GM12878 (cell line): ENCODE data around the gene MDK. TPM values are rescaled to one million over a fixed set of nuclear protein-coding genes. Genes with fewer than 3 reads are reported as not detected.

Experiments
- BCL11A ChIP-seq: IDR thresholded peaks from 2 replicates; pipeline ENCODE4 v1.6.1; 2011; ENCODE audit warnings: low read depth, low read length
- CBX5 ChIP-seq: sonication (generic); IDR thresholded peaks from 2 replicates; pipeline ENCODE4 v1.6.1; 2016; ENCODE audit warnings: low read depth, moderate library complexity, mild to moderate bottlenecking, inconsistent platforms
- IRF4 ChIP-seq: IDR thresholded peaks from 2 replicates; pipeline ENCODE4 v1.6.1; 2011; ENCODE audit warnings: low read depth, low read length
- LARP7 ChIP-seq: fragments of 450-650 bp; IDR thresholded peaks from 2 replicates; pipeline ENCODE4 v1.6.1; 2017; ENCODE audit warnings: mild to moderate bottlenecking
- MTA3 ChIP-seq: IDR thresholded peaks from 2 replicates; pipeline ENCODE4 v1.6.1; 2012; ENCODE audit warnings: low read length, inconsistent platforms, borderline replicate concordance
- MYB ChIP-seq: fragments of 150-350 bp; IDR thresholded peaks from 2 replicates; pipeline ENCODE4 v1.6.1; 2014; ENCODE audit warnings: mild to moderate bottlenecking, low read depth, low read length, borderline replicate concordance
- polyA plus RNA-seq, 11 experiments: library from polyadenylated mRNA; depleted of rRNA in 4 of 11; unstranded in 6 of 11; stranded (reverse) in 5 of 11; fragments of >200 nt; fragmentation: Nextera tagmentation in 4 of 11; fragmentation: Illumina TruSeq in 1 of 11; extraction: Ambion mirVana in 4 of 11; extraction: Trizol in 1 of 11; gene quantifications; 1 replicate in 1 of 11; 2 replicates in 10 of 11; pipeline versions ENCODE4 v1.2.1 to v1.2.3, GENCODE V29; 2011 to 2016; ENCODE audit warnings: inconsistent platforms in 2 of 11, missing spikeins in 2 of 11, low read depth in 1 of 11
- total RNA-seq, 4 experiments: library from RNA; depleted of rRNA in 3 of 4; stranded (reverse); fragments of >200 nt in 3 of 4; fragmentation: Illumina TruSeq in 1 of 4; extraction: Trizol in 1 of 4; gene quantifications; 2 replicates each; pipeline versions ENCODE4 v1.2.1 to v1.2.3, GENCODE V29; 2013 to 2021
- TF ChIP-seq, protein P1 (sequence below): IDR thresholded peaks from 2 replicates; pipeline ENCODE4 v1.6.1; 2012; ENCODE audit warnings: improper control_type of control experiment, low read depth, low read length; ENCODE audit not compliant: insufficient replicate concordance

Gene MDK
- total and polyA plus RNA-seq, 10 of the 15 experiments (the other 5 are each of a cell fraction or from before 2014, with no cell fraction given) = 0.77 to 17.8 (median 9.9) TPM

DNA sequence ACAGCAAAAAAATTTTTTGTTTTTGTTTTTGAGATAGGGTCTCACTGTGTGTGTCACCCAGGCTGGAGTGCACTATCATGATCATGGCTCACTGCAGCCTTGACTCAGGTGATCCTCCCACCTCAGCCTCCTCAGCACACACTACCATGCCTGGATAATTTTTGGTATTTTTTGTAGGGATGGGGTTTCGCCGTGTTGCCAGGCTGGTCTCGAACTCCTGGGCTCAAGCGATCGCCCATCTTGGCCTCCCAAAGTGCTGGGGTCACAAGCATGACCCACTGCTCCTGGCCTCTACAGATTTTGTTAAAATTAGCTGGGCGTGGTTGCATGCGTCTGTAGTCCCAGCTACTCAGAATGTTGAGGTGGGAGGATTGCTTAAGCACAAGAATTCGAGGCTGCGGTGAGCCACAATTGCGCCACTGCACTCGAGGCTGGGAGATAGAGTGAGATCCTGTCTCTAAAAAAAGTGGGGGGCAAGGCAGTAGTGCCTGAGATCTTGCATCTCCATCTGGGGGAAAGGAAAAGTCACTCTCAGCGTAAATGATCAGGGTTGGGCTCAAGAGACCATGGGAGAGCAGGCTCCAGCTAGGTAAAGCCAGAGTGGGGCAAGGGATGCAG lies 44.8 kb upstream of the MDK start (continued):
- TF ChIP-seq, protein P1, sequence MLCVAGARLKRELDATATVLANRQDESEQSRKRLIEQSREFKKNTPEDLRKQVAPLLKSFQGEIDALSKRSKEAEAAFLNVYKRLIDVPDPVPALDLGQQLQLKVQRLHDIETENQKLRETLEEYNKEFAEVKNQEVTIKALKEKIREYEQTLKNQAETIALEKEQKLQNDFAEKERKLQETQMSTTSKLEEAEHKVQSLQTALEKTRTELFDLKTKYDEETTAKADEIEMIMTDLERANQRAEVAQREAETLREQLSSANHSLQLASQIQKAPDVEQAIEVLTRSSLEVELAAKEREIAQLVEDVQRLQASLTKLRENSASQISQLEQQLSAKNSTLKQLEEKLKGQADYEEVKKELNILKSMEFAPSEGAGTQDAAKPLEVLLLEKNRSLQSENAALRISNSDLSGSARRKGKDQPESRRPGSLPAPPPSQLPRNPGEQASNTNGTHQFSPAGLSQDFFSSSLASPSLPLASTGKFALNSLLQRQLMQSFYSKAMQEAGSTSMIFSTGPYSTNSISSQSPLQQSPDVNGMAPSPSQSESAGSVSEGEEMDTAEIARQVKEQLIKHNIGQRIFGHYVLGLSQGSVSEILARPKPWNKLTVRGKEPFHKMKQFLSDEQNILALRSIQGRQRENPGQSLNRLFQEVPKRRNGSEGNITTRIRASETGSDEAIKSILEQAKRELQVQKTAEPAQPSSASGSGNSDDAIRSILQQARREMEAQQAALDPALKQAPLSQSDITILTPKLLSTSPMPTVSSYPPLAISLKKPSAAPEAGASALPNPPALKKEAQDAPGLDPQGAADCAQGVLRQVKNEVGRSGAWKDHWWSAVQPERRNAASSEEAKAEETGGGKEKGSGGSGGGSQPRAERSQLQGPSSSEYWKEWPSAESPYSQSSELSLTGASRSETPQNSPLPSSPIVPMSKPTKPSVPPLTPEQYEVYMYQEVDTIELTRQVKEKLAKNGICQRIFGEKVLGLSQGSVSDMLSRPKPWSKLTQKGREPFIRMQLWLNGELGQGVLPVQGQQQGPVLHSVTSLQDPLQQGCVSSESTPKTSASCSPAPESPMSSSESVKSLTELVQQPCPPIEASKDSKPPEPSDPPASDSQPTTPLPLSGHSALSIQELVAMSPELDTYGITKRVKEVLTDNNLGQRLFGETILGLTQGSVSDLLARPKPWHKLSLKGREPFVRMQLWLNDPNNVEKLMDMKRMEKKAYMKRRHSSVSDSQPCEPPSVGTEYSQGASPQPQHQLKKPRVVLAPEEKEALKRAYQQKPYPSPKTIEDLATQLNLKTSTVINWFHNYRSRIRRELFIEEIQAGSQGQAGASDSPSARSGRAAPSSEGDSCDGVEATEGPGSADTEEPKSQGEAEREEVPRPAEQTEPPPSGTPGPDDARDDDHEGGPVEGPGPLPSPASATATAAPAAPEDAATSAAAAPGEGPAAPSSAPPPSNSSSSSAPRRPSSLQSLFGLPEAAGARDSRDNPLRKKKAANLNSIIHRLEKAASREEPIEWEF = no peak
- TF ChIP-seq CBX5 = no peak
- TF ChIP-seq MYB = no peak
- no peak for TF ChIP-seq LARP7
- no peak for TF ChIP-seq IRF4
- TF ChIP-seq BCL11A = no peak
- TF ChIP-seq MTA3 = no peak
